ENCODE measurements around the gene MICU2.

MICU2 gene

GRCh38 chr13:21501686-21502085 is 102.3 kb downstream of the MICU2 start:
- DNase-seq (ENCODE audit: low spot score) (no peak), FAIRE-seq (no peak)

GRCh38 chr13:21486322-21486721 is 117.6 kb downstream of the MICU2 start:
- no peak for DNase-seq (ENCODE audit: low spot score)
- no peak for FAIRE-seq

GRCh38 chr13:21483748-21484147 is 120.2 kb downstream of the MICU2 start:
- FAIRE-seq (no peak), DNase-seq (ENCODE audit: low spot score) (no peak)

GRCh38 chr13:21481359-21481758 is 122.6 kb downstream of the MICU2 start:
- no peak for FAIRE-seq
- DNase-seq (ENCODE audit: low spot score) = no peak

- FAIRE-seq (no peak), DNase-seq (ENCODE audit: low spot score) (no peak)
Measured at GRCh38 chr13:21478881-21479808, 124.8 kb downstream of the MICU2 start.

- FAIRE-seq (no peak), DNase-seq (ENCODE audit: low spot score) (peak; percentile 70)
Measured at GRCh38 chr13:21476893-21477472, 127.0 kb downstream of the MICU2 start.

GRCh38 chr13:21475115-21475514 is 128.9 kb downstream of the MICU2 start:
- DNase-seq (ENCODE audit: low spot score) (no peak), FAIRE-seq (no peak)

- DNase-seq (ENCODE audit: low spot score) = no peak
- no peak for FAIRE-seq
Measured at GRCh38 chr13:21470785-21471184, 133.2 kb downstream of the MICU2 start.

- no peak for FAIRE-seq
- no peak for DNase-seq (ENCODE audit: low spot score)
Measured at GRCh38 chr13:21466527-21466926, 137.4 kb downstream of the MICU2 start.

- FAIRE-seq = no peak
- DNase-seq (ENCODE audit: low spot score) = no peak
Measured at GRCh38 chr13:21465710-21466160, 138.2 kb downstream of the MICU2 start.

GRCh38 chr13:21463424-21463823 is 140.5 kb downstream of the MICU2 start:
- FAIRE-seq (no peak), DNase-seq (ENCODE audit: low spot score) (no peak)

GRCh38 chr13:21461131-21461530 is 142.8 kb downstream of the MICU2 start:
- FAIRE-seq = no peak
- no peak for DNase-seq (ENCODE audit: low spot score)

- no peak for FAIRE-seq
Measured at GRCh38 chr13:21458813-21459701, 144.9 kb downstream of the MICU2 start, which contains the start of gene ZDHHC20. TSS of gene ZDHHC20 (minus strand) at chr13:21459303. CDS start at chr13:21459171, 132 bp downstream.

GRCh38 chr13:21458451-21458812 is 145.5 kb downstream of the MICU2 start:
- DNase-seq (ENCODE audit: low spot score) (peak; percentile 45), FAIRE-seq (no peak)

More at GRCh38 chr13:21458813-21459701, 144.9 kb downstream of the MICU2 start, which contains the start of gene ZDHHC20:
- DNase-seq (ENCODE audit: low spot score) = peak; percentile 92

- FAIRE-seq (no peak), DNase-seq (ENCODE audit: low spot score) (no peak)
Measured at GRCh38 chr13:21453387-21454081, 150.4 kb downstream of the MICU2 start.

GRCh38 chr13:21450936-21451335 is 153.0 kb downstream of the MICU2 start:
- FAIRE-seq (no peak), DNase-seq (ENCODE audit: low spot score) (no peak)

- FAIRE-seq (no peak), DNase-seq (ENCODE audit: low spot score) (no peak)
Measured at GRCh38 chr13:21446656-21447055, 157.3 kb downstream of the MICU2 start.

- no peak for FAIRE-seq
Measured at GRCh38 chr13:21445759-21446158, 158.2 kb downstream of the MICU2 start.

GRCh38 chr13:21443171-21443570 is 160.8 kb downstream of the MICU2 start:
- FAIRE-seq (no peak), DNase-seq (ENCODE audit: low spot score) (no peak)

More at GRCh38 chr13:21445759-21446158, 158.2 kb downstream of the MICU2 start:
- DNase-seq (ENCODE audit: low spot score) = no peak
